ENCODE results near the gene GZMA. TPM values are rescaled to one million over a fixed set of nuclear protein-coding genes. Genes with fewer than 3 reads are reported as not detected.
A peak's percentile ranks its signal among the peaks of the same experiment; 100 is the strongest.
"Not testable (repeated sequence)": the region's sequence is repeated elsewhere in the genome, so short reads cannot be mapped to it uniquely, and the experiment has no call there.

Gene GZMA
- 0.96 TPM for total RNA-seq (ENCODE audit: insufficient read depth, low replicate concordance)

DNA sequence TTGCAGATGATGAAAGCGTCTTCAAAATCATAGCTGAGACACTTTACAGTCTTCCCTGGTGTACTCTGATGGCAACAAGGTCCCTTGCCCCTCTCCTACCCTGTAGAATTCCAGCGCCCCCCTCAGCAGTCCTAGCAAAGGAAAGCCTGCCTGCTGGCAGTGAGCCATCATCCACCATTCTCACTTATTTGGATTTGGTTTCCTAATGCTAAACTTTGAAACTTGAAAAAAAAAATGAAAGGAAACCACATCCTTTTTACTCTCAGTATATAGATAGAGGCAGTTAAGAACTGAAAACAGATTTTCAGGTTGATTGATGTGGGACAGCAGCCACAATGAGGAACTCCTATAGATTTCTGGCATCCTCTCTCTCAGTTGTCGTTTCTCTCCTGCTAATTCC lies at the start of gene GZMA:
Gene GZMA (plus strand): TSS at position 299 of the 400 bp plus-strand sequence. CDS start 37 bp downstream, at position 336.
- DNase-seq (ENCODE audit: low spot score): no peak

DNA sequence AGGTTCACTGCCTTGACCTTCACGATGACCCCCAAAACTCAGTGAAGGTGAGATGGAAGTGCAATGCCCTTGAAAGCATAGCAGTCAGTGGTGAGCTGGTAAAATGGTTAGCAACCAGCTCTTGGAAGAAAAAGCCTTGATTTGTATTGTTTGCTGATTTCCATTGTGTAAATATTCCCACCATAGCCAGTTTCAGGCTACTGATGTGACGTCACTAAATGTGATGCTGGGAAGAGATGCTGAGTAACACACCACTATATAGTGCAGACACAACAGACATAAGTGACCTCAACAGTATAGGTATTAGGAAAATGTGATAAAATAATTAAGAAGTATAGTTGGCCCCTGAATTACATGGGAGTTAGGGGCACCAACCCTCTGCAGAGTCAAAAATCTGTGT lies 47.3 kb upstream of the GZMA start:
- DNase-seq (ENCODE audit: low spot score): no peak

DNA sequence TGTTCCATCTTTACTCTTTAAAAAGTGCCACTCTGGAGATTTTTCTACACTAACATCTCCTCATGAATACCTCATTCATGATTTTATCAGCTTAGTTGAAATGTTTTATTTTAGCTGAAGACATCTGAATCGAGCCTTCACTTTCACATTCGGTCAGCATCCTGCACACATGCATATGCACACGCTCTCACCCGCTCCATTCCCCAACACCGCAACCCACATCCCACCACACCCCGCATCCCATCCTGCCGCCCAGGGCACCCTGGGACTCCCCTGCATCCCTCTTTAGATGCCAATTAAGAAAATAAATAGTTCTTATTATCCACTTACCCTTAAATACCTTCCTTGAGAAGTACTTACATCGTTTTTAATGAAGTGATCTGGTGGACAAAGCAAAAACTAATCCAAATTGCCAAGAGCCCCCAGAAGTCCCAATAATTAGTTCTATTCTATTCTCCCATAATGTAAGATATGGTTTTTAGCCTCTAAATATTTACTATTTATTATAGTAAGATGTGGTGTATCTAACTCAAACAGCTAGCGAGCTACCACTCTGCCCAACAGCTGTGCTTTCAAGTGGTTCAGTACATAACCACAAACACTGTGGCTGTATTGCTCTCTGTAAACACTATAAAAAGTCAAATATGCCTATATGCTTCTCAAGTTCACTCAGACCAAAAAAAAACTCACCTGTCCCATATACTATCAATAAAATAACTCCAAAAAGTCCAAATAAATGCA lies 40.2 kb upstream of the GZMA start:
- no peak for DNase-seq (ENCODE audit: low spot score)

DNA sequence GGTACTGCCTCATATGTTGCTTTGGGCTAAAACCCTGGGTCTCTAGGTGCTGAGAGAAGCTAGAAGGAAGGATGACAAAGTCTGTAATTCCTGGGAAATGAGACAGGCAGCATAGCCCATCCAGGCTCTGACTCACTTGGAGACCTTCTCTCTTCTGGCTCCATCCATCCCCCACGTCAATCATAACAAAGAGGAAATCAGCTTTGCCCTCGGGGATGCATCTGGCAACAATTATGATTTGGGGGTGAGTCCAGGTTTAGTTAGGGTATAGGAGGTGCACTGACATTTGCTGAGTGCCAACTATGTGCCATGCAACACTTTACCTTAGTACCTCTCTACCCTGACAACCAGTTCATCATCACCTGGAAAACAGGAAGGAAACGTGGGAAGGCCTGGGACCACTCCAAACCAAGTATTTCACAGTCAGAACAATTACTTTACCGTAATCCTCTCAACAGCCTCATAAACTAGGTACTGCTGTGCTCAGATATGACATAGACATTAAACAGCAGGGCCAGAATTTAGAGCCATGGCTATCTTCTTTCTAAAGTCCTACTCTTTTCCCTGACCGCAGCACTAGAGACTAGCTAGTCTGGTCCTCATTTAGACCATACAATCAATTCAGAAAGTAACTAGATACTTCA lies 39.1 kb upstream of the GZMA start:
- DNase-seq (ENCODE audit: low spot score): no peak

DNA sequence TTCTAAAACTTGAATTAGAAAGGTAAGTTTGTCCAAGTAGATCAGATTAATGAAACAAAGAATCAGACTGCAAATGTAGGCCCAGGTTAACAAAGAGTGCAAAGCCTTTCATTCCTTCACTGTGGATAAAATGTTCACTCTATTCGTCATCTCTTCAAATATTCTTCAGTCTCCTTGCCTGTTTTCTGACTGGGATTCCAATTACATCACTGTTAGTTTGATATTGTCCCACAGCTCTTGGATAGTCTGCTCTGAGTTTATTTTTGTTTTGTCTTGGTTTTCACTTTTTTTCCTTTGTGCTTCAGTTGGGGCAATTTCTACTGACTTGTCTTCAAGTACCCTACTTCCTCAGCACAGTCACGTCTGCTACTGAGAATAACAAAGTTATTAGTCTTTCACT lies 38.5 kb upstream of the GZMA start:
- no peak for DNase-seq (ENCODE audit: low spot score)

DNA sequence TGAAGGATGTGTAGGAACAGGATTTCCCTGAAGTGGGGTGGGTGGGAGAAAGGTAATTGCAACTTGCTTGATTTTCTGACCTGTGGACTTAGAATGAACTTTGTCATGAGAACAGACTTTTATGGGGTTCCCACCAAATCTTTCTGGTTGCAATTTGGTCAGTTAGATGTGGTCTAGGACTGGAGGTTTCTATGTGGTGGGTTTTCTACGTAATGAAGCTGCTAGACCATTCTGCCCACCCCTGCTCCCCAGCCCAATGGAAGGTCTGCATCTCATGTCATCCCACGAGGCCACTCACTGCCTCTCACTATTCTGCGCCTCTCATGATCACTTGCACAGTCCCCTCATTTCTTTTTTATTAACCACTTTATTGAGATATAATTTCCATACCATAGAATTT lies 37.9 kb upstream of the GZMA start:
- DNase-seq (ENCODE audit: low spot score): no peak

DNA sequence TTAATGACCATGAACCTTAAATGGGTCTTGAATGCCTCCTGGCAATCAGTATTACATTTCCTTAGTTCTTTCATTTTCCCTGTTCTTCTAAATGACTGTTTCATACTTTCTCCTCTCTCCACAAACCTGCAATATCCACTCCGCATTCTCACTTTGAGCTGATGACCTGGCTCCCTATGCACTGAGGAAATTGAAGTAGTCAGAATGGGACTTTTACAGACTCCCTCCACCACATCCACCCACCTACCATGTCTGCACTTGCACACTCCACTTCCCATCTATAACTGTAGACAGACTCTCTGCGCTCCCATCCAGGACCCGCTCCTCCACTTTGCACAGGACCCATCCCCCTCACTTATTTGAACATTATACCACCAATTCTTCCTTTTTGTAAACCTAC lies 36.2 kb upstream of the GZMA start:
- no peak for DNase-seq (ENCODE audit: low spot score)

DNA sequence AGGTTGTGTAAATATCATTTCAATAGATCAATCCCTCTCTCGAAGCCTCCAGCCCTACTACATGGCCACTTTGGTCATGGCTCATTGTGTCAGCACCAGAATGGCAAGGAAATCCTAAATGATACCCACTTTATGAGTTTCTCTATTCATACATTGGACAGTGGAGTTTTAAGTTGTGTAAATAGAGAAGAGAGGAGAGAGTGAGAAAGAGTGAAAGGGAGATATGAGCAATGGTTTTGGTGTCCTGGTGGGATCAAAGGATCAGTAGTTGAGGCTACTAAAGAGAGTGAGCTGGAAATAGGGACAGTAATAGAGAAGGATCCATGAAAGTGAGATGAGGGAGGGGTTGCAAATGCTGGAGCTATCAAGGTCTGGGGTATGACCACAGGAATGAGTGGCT lies 31.5 kb upstream of the GZMA start:
- DNase-seq (ENCODE audit: low spot score): no peak

DNA sequence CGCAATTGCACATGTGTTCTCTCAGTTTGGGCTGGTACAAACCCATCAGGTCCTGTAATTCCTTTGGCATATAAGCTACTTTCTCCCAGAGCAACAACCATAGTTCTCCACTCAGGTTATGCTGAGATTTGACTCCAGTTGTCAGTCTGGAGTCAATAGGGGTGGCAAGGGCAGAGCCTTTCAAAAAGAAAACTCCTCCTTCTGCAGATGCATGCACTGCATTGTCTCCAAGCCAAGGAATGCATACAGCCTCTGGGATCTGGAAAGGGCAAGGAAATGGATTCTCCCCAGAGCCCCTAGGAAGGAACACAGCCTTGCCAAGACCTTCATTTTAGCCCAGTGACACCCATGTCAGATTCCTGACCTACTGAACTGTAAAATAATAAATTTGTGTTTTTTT lies 31.0 kb upstream of the GZMA start:
- no peak for DNase-seq (ENCODE audit: low spot score)

DNA sequence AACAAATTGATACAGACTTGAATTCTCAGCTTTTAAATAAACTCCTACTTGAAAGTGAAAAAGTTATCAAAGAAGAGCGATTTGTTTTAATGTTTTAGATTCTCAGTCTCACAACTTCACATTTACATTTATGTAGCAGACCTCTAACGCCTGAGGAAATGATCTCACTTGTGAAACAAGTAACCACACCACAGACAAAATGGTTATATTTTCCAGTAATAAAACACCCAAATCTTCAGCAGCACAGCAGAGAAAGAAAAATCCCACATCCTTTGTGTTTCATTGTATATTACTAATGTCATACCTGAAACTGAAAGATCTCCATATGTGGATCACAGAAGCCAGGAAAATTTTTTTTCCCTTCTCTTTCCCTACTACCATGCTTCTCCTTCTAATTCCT lies 29.8 kb upstream of the GZMA start:
- DNase-seq (ENCODE audit: low spot score): no peak

DNA sequence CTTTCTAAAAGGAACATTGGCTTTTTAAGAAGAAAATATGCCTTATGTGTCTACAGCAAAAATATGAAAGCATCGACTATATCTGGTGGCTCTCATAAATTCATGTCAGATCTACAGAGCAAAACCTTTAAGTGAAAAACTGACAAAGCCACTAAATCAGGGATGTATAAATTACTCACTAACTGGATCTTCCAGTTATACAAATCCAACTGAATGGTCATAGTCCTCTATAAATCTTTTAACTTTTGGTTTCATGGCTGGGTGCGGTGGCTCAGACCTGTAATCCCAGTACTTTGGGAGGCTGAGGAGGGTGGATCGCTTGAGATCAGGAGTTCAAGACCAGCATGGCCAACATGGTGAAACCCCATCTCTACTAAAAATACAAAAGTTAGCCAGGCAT lies 29.2 kb upstream of the GZMA start:
- DNase-seq (ENCODE audit: low spot score): peak; percentile 11

DNA sequence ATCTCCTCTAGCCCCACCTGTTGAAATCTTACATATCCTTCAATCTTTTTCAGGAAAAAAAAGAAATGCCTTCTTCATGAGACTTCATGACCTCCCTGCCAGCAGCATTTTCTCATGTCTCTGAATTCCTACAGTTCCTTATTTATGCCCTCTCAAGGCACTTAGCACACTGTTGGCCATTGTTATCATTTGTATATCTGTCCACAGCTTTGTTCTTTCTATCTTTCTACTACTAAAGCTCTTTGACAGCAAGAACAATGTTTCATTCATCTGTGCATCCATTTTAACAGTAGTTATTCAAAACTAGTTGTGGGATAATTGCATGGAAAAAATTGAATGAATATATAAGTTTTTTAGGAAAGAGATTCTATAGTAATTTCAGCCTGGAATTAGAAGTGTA lies 20.9 kb upstream of the GZMA start:
- no peak for DNase-seq (ENCODE audit: low spot score)

DNA sequence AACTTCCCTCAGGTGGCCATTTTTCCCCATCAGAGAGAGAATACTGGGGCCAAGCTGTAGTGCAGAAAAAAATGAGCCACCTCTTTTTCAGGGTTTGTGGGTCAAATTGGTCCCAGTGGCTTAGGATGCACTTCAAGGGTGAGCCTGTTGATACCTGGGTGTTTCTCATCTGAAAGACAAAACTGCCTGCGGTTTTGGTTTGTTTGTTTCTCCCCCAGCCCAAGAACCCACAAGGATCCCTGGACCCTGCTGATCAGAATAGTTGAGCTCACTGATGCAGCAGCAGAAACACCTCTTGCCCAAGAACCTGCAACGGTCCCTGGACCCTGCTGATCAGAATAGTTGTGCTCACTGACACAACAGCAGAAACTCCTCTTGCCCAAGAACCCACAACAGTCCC lies 13.1 kb upstream of the GZMA start:
- DNase-seq (ENCODE audit: low spot score): not testable (repeated sequence)

DNA sequence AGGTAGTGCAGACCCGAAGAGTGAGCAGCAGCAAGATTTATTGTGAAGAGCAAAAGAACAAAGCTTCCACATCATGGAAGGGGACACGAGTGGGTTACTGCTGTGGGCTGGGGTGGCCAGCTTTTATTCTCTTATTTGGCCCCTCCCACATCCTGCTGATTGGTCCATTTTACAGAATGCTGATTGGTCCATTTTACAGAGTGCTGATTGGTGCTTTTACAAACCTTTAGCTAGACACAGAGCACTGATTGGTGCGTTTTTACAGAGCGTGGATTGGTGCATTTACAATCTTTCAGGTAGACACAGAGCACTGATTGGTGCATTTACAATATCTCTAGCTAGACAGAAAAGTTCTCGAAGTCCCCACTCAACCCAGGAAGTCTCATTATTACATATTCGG lies 11.4 kb upstream of the GZMA start:
- DNase-seq (ENCODE audit: low spot score): not testable (repeated sequence)

DNA sequence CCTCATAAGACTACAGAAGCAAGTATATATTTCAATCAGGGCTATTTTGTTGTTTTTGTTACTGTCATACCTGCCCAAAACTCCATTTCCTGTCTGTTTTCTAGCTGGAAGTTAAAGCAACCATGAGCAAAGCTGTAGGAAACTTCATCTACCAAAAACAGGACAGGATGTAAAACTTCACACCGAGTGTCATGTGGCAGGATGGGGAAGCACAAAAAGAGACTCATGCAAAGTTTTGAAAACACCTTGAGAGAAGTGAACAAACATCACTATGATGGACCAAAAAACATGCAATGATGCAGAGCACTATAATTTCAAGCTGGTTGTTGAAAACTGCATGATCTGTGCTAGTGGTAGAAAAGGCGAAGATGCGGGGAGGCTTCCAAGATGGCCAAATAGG lies 6.3 kb upstream of the GZMA start:
- DNase-seq (ENCODE audit: low spot score): no peak

DNA sequence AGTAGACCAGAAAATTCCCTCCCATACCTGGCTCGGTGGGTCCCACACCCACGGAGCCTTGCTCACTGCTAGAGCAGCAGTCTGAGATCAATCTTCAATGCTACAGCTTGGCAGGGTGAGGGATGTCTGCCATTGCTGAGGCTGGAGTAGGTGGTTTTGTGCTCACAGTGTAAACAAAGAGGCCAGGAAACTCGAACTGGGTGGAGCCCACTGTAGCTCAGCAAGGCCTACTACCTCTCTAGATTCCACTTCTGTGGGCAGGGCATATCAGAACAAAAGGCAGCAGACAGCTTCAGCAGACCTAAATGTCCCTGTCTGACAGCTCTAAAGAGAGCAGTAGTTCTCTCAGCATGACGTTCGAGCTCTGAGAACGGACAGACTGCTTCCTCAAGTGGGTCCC lies 5.6 kb upstream of the GZMA start:
- DNase-seq (ENCODE audit: low spot score): no peak

DNA sequence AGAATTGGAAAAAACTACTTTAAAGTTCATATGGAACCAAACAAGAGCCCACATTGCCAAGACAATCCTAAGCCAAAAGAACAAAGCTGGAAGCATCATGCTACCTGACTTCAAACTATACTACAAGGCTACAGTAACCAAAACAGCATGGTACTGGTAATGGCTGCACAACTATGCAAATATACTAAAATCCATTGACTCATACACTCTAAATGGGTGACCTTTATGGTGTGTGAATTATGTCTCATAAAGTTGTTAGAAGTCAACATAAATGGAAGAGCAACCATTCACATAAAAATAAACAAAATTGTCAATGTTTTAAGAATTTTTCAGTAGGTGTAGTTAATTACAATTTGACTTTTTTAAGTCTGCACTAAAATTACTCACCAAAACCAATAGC lies 1.3 kb upstream of the GZMA start:
- DNase-seq (ENCODE audit: low spot score): not testable (repeated sequence)

DNA sequence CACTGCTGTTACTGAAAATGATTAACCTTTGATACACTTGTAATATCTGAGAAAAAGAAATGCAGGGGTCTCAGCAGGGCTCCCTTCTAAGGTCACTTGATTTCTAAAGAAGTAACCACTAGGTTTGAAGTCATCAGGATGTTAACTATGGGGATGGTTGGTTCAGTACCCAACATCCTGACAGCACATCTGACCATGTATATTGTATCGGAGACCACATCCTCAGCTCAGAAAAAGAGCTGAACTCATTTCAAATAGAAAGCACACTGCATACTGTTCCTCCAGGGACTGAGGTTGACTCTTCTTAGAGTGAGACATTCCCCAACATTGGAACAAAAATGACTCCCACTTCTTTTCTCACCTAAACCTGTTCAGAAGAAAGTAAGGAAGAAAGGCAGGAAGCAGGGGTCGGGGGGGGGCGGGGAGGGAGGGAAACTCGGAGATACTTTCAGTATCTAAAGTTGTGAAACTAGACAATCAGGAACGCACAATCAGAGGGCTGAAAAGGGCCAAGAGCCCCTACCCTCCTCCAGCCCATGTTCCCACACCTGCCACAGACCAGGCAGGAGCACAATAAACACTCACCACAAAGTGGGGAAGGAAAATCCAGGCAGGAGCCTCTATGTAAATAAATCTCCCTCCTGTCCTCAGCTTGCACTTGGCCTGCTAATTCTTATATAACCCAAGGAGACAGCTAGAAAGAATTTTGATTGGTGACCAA lies 730 bp upstream of the GZMA start:
- no peak for DNase-seq (ENCODE audit: low spot score)

DNA sequence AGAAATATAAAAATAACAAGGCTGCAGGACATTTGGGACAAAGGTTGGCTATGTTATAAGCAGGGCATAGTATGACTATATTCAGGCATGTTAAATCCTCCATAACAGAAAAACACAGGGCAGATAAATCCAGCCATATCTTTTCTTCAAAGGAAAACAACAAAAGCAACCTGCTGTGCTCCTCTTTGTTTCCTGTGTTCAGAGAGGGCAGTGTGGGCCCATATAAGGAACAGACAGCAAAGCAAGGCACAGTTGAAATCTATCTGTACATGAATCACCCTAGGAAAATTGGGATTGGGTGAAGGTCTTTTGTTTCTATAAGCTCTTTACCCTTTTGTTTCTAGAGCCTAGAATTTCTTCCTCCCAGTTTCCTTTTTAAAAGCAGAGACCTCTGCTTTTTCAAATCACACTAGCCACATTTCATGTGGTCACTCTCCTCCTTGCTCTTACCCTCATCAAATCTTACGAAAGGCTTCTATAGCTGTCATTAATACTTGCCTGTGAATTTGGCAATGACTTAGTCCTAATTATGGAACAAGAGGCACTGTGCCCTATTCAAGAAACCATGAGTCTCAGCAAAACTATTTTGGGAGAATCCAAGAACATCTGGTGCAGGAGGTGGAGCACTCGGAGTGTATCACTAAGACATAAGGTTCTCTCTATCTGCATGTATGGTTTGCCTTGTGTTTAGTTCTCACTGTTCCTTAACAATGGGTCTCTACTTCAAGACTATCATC lies 1.8 kb downstream of the GZMA start:
- DNase-seq (ENCODE audit: low spot score): no peak

DNA sequence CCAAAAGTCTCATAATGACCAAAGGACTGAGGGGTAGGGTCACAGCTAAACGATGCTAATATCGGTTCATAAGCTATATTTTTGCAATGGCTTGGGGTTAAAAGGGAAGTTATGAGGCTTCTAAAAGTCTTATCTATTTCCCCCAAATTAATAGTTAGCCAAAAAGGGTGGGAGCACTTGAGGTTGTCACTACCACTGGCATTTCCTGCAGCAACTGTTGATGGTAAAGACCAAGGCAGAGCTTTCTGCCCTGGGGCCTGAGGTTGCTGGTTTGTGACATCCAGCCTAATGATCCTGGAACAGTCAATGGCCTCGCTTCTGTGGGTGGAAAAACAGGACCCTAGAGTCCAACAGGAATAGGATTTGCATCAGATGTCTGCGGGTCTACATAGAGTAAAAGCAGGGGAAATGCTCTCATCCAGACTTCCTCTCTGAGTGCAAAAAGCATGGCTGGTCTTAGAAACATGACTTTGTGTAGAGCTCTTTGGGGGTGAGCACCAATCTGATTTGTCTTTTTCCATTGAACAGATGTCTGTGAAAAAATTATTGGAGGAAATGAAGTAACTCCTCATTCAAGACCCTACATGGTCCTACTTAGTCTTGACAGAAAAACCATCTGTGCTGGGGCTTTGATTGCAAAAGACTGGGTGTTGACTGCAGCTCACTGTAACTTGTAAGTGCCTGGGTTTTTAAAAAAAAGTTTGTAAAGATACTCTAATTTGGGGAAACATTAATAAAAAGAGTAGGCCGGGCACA lies 2.7 kb downstream of the GZMA start:
- DNase-seq (ENCODE audit: low spot score): no peak

DNA sequence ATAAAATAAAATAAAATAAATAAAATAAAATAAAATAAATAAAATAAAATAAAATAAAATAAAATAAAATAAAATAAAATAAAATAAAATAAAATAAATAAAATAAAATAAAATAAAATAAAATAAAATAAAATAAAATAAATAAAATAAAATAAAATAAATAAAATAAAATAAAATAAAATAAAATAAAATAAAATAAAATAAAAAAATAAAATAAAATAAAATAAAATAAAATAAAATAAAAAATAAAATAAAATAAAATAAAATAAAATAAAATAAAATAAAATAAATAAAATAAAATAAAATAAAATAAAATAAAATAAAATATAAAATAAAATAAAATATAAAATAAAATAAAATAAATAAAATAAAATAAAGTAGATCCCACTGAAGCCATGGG lies 3.5 kb downstream of the GZMA start:
- not testable (repeated sequence) for DNase-seq (ENCODE audit: low spot score)

Measured in umbilical cord (tissue), 2 donors.